Non-pigmented ciliary epithelial cell (primary cell): ENCODE results near the gene ATXN2L.
"Not testable (repeated sequence)": the region's sequence is repeated elsewhere in the genome, so short reads cannot be mapped to it uniquely, and the experiment has no call there.

Source experiments
- DNase-seq: peaks from one replicate; pipeline ENCODE4 v3.0.0-alpha.2; 2010; ENCODE audit warnings: low read depth

ATXN2L gene, protein sequence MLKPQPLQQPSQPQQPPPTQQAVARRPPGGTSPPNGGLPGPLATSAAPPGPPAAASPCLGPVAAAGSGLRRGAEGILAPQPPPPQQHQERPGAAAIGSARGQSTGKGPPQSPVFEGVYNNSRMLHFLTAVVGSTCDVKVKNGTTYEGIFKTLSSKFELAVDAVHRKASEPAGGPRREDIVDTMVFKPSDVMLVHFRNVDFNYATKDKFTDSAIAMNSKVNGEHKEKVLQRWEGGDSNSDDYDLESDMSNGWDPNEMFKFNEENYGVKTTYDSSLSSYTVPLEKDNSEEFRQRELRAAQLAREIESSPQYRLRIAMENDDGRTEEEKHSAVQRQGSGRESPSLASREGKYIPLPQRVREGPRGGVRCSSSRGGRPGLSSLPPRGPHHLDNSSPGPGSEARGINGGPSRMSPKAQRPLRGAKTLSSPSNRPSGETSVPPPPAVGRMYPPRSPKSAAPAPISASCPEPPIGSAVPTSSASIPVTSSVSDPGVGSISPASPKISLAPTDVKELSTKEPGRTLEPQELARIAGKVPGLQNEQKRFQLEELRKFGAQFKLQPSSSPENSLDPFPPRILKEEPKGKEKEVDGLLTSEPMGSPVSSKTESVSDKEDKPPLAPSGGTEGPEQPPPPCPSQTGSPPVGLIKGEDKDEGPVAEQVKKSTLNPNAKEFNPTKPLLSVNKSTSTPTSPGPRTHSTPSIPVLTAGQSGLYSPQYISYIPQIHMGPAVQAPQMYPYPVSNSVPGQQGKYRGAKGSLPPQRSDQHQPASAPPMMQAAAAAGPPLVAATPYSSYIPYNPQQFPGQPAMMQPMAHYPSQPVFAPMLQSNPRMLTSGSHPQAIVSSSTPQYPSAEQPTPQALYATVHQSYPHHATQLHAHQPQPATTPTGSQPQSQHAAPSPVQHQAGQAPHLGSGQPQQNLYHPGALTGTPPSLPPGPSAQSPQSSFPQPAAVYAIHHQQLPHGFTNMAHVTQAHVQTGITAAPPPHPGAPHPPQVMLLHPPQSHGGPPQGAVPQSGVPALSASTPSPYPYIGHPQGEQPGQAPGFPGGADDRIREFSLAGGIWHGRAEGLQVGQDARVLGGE

DNA sequence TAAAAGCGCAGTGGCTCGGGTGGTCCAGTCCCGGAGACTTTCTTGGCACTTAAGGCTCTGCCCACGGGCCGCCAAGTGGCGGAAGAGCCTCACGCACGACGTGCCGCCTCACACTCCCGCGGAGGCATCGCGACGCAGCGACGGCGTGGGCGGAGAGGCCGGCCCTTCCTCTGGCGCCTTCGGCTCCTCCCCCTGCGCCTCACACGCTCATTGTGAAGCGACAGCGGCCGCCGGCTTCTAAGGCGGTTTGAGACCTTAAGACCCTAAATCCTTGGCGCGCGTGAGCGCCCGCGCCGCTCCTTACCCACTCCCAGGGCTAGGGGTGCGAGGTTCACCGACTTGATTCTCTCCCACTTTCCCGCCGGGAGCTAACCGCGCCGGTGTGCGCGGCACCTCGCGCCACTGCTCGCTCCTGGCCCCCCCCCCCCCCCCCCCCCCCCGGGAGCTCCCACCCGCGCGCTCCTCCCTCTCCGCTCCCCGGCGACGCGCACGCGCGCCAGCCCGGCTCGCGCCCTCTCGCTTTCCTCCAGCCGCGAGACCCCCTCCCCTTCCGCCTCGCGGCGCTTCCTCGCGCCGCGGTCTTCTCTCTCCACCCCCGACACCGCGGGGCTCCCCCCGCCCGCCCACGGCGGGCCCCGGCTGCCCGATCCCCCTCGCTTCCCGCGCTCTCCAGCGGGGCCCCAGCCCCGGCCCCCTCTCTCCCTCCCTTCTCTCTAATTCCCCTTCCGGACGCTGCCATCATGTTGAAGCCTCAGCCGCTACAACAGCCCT, at the start of gene ATXN2L:
ATXN2L (plus strand) TSS at position 480 of the 771 bp plus-strand sequence; CDS start at position 741, 261 bp downstream.
- DNase-seq: peak; percentile 76

DNA sequence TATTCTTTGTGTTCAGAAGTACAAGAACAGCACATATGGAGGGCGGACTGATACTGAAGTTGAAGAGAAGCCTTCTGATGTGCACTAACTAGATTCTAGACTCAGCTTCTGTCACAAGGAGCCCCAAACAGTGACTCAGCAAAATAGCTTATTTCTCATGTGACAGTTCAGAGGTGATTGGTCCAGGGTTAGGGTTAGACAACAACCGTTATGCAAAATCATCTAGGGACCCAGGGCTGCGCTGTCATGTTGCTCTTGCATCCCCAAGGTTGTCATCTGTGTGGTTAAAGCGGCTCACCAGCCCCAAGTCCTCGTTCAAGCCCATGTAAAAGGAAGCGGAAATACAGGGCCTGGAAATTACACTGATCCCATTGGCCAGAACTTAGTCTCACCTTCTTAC, 41.1 kb upstream of the ATXN2L start:
- not testable (repeated sequence) for DNase-seq

DNA sequence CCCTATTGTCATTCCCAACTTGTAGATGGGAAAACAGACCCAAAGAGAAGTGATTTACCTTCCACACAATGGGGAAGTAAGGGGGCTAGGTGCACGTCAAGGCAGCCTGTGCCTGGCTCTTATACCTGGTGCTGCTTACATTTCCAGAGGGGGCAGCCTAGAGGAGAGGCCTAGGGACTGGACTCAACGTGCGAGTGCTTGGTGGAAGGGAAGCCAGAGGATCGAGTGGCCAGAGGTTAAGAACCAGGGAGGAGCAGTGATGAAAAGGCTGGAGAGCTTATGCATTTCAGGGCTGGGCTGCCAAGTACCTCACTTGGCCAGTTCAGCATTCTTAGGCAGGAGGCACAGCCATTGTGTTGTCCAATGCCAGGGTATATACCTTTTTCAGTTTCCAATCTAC, 40.4 kb upstream of the ATXN2L start:
- DNase-seq: not testable (repeated sequence)

DNA sequence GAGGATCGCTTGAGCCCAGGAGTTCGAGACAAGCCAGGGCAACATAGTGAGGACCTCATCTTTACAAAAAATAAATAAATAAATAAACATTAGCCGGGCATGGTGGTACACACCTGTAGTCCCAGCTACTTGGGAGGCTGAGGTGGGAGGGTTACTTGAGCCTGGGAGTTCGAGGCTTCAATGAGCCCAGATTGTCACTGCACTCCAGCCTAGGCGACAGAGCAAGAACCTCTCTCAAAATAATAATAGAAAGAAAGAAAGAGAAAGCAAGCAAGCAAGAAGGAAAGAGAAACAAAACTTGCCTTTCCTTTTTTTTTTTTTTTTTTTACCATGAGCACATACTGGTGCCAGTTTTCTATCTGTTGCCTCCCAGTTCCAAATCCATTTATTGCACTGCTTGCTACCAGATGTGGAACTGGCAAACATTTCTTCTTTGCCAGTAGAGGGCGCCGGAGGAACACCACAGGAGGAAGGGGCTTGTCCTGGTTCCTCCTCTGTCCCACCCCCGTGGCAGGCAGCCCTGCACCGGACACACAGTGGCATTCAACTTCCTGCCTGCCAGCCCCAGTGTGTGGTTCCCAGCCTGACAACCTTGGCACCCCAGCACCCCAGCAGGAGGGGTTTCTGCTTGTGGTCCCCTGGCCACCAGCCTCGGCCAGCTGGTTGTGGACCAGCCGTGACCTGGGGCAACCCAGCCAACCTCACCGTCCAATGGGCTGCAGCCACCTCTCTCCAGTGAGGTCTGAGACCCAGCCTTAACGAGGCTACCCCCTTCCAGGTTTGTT, 20.4 kb upstream of the ATXN2L start:
- DNase-seq: not testable (repeated sequence)

DNA sequence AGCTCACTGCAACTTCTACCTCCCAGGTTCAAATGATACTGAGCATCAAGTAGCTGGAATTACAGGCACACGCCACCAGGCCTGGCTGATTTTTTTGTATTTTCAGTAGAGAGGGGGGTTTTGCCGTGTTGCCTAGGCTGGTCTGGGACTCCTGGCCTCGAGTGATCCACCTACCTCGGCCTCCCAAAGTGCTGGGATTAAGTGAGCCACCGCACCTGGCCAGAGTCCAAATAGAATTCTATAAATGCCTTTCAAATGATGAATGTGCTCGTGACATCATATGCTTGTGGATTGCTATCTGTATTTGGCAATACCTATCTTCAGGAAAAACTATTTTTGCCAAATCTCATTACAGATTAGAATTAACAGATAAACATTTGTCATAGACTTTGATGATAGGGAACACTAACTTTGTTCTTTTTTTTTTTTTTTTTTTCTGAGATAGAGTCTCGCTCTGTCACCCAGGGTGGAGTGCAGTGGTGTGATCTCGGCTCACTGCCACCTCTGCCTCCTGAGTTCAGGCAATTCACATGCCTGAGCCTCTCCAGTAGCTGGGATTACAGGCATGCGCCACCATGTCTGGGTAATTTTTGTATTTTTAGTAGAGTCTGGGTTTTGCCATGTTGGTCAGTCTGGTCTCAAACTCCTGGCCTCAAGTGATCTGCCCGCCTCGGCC, 15.2 kb upstream of the ATXN2L start:
- not testable (repeated sequence) for DNase-seq

DNA sequence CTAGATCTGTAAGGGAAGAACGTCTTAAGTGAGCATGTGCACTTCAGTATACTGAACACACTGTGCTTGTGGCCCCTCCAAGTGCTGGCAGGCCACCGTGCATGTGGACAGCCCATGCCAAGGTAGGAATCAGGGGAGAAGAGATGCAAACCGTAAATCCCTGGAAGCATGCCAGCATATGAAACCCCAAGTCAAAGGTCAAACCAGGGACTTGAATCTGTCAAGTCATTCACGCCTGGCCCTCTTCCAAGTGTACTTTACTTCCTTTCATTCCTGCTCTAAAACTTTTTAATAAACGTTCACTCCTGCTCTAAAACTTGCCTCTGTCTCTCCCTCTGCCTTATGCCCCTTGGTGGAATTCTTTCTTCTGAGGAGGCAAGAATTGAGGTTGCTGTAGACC, 2.8 kb upstream of the ATXN2L start:
- no peak for DNase-seq

DNA sequence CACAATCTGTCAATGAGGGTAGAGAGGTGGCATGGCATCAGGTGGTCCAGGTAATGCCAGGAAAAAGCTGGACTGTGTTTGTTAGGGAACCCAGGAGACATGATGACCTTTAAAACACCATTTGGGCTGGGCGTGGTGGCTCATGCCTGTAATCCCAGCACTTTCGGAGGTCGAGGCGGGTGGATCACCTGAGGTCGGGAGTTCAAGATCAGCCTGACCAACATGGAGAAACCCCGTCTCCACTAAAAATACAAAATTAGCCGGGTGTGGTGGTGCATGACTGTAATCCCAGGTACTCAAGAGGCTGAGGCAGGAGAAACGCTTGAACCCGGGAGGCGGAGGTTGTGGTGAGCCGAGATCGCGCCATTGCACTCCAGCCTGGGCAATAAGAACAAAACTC, 2.3 kb upstream of the ATXN2L start:
- not testable (repeated sequence) for DNase-seq

DNA sequence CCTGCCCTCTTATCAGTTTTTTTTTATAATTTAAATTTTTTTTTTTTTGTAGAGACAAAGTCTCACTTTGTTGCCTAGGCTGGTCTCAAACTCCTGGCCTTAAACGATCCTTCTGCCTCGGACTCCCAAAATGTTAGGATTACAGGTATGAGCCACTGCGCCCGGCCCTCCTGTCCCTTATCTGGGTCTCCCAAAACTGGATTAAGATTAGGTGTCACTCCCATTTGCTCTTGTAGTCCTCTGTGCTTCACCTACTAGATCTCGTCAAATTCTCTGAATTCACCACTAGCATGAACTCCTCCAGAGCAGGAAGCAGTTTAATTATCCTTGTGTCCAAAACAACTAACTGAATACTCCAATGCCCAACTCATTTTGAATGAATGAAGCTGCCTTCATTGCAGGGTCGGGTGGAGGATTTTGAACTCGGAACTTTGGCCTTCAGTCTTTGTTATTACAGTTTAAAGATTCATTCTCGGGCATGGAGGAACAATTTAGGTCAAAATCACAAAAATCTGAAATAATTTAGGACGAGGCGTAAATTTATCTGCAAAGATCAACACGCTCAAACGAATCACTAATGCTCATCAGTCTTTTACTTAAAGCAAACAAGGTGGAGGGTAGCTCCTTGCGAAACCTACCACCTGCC, 802 bp upstream of the ATXN2L start:
- no peak for DNase-seq

DNA sequence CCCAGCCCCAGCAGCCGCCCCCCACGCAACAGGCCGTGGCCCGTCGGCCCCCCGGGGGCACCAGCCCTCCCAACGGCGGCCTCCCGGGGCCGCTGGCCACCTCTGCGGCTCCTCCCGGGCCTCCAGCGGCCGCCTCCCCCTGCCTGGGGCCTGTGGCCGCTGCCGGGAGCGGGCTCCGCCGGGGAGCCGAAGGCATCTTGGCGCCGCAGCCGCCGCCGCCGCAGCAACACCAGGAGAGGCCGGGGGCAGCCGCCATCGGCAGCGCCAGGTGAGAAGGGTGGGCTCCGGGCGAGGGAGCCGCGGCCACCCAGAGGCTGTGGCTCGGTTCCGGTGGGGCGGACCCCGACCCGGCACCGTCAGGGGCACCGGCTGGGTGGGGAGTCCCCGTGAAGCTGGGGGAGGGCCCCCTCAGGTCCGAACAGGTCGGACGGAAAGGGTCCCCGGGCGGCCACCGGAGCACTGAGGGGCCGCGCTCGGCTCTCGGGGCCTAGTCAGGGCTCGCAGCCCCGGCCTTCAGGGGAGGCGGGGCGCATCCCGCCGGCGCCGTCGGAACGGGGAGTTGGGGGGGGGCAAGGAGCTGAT, 583 bp downstream of the ATXN2L start:
- DNase-seq: no peak

DNA sequence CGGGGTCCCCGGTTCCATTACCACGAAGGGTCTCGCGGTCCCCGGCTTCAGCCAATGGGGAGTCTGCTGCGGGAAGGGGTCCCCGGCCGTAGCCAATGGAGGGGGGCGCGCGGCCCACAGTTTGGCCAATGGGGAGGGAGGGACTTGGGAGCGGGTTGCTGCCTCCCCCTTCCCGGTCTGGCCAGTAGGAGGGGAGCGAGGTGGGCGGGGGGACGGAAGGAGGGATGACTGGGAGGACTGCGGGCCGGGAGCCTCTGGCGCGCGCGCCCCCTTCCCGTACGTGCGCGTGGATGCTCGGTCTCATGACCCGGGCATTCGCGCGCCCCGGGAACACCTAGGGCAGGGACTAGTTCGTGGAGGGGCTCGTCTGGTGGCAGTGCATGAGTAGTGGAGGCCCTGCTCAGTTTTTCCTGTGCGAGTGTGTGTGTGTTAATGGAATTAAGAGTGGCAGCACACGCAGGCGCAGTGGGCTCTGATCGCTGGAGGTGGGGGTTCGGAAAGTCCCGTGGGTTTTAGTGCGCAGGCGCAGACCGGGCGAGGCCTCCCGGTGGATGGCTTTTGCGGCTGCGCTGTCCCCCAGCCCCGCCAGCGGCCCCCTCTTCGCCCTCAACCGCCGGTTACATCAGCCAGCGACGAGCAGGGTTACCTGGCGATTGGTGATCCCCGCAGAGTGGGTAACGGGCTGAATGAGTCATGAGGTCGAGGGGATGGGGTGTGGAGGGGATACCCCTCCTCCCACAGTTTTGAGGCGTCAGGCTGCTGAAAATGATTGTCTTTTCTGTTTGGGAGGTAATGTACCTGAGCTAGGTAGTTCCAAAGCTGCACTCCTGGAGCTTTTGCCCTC, 1.3 kb downstream of the ATXN2L start:
- DNase-seq: peak; percentile 92

DNA sequence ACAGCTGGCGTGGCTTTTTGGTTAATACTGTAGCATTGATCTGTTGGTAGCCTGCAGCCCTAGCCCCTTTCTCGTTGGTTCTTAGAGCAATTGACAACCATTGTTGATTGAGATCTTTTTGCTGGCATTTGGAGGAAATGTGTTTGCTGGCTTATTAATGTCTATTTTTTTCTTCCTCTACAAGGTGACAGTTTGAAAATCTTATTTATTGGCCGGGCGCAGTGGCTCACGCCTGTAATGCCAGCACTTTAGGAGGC, 1.8 kb downstream of the ATXN2L start:
- DNase-seq: no peak

DNA sequence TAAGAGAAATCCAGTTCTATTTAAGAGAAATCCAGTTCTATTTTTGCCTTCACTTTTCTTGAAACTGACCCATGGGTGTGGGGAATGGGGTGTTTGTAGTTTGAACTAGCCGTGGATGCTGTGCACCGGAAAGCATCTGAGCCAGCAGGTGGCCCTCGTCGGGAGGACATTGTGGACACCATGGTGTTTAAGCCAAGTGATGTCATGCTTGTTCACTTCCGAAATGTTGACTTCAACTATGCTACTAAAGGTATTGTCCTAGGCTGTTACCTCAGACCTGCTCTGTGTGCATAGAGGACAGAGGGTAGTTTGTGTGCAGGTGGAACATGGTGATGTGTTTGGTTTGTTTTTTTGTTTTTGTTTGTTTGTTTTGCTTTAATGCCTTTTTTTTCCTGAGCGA, 3.3 kb downstream of the ATXN2L start:
- DNase-seq: no peak

DNA sequence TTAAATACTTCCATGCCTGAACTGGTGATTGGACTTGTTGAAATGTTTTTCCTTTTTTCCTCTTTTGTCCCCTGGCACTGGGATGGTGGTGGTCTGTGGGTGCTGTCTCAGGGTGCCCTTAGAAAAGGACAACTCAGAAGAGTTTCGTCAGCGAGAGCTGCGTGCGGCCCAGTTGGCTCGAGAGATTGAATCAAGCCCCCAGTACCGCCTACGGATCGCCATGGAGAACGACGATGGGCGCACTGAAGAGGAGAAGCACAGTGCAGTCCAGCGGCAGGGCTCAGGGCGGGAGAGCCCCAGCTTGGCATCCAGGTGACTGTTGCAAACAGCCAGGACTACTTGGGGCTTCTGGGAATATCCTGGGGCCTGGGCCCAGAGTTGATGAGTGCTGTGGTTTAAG, 6.9 kb downstream of the ATXN2L start:
- no peak for DNase-seq

DNA sequence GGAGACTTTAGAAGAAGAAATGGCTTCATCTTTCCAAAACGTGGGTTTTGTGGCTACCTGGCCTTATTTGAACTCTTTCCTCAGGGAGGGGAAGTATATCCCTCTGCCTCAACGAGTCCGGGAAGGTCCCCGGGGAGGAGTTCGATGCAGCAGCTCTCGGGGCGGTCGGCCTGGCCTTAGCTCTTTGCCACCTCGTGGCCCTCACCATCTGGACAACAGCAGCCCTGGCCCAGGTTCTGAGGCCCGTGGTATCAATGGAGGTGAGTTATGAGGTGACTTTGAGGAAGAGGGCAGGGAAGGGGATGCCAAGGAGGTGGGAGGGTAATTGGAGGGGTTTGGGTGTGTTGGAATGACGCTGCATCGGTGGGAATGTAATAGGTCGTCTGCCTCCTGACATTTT, 7.7 kb downstream of the ATXN2L start:
- no peak for DNase-seq

DNA sequence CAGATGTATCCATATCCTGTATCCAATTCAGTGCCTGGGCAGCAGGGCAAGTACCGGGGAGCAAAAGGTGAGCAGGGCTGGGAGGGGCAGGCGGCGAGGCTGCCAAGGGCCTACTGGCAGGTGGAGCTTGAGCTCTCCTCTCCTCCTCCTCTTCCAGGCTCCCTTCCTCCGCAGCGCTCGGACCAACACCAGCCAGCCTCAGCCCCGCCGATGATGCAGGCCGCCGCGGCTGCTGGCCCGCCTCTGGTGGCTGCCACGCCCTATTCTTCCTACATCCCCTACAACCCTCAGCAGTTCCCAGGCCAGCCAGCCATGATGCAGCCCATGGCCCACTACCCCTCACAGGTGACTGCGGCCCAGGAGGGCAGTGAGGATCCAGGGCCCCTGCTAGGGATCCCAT, 11.6 kb downstream of the ATXN2L start:
- no peak for DNase-seq

DNA sequence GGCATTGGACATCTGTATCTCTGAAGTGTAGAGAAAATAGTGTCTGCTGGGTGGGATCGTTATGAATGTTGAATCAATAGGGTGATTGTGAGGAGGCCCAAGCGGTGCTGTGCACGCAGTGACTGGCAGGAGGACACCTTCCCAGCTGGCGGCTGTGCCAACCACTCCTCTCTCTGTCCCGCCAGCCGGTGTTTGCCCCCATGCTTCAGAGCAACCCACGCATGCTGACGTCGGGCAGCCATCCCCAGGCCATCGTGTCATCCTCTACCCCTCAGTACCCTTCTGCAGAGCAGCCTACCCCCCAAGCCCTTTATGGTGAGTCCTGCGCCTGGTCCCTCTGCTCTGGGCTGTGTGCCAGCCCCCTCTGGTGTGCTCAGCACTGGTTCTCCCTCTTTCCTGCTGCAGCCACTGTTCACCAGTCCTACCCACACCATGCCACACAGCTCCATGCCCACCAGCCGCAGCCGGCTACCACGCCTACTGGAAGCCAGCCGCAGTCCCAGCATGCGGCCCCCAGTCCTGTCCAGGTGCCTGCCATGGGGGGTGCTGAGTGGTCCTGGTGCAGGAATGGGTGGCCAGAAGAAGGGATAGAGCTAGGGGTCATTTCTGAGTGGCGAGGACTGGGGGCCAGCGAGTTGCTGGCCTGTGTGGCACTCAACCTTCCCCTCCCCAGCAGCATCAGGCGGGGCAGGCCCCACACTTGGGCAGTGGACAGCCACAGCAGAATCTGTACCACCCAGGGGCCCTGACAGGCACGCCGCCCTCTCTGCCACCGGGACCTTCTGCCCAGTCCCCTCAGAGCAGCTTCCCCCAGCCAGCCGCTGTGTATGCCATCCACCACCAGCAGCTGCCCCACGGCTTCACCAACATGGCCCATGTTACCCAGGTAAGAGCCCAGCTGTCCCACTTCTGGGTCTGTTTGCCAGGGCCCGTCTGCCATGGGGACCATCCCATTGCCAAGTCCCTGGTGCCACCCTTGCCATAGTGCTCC, 12.4 kb downstream of the ATXN2L start:
- DNase-seq: no peak

DNA sequence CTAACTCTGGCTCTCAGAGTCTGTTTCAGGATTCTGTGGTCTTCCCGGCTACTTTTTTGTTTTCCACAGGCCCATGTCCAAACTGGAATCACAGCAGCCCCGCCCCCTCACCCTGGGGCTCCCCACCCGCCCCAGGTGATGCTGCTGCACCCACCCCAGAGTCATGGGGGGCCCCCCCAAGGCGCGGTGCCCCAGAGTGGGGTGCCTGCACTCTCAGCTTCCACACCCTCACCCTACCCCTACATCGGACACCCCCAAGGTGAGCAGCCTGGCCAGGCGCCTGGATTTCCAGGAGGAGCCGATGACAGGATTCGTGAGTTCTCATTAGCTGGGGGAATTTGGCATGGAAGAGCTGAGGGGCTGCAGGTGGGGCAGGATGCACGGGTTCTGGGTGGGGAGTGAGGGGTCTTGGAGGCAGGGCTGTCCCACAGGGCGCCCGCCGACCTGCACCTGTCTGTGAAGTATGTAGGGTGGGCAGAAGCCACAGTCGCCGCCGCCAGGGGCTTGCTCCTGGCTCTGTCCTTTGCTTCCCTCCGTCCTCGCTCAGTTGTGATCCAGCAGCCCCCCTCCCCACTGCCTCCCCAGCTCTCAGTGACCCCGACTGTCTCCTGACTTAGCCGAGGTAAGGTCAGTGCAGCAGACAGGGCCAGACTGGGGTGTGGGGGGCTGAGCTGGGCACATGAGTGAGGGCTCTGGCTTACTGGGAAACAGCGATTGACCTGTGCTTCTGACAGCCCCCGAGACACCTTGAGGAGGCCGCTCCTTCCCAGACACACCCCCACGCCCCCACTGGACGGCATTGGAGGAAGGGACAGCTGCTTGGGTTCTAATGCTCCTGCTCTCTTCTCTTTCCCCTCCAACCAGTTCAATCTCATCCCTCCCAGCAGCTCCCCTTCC, 13.3 kb downstream of the ATXN2L start:
- no peak for DNase-seq
